SK-N-SH (cell line): ENCODE measurements around the gene FAP. TPM values are rescaled to one million over a fixed set of nuclear protein-coding genes. Genes with fewer than 3 reads are reported as not detected.

ENCODE experiments used
- CTCF ChIA-PET: fragments of 300-600, 350-600 bp; formaldehyde crosslinking; extraction: SDS; loops from one replicate; lab custom pipeline; 2021; lab: Yijun Ruan, JAX
- POLR2A ChIA-PET: fragments of 350-600 bp; sonication (Branson Sonifier 250); formaldehyde crosslinking; extraction: SDS; loops from one replicate; lab custom pipeline; 2020; ENCODE audit warnings: antibody characterized with exemption, inconsistent platforms; lab: Yijun Ruan, JAX
- DNase-seq: peaks from one replicate; pipeline ENCODE4 v3.0.0; 2012
- H2AFZ ChIP-seq: fragments of 200-600 bp; sonication (generic); 2 replicates; pipeline ENCODE4 v1.8.1; 2016; ENCODE audit warnings: antibody characterized with exemption, mild to moderate bottlenecking, low read depth
- H3F3A ChIP-seq: fragments of 200-600 bp; sonication (generic); replicated peaks from 2 replicates; pipeline ENCODE3; 2016; ENCODE audit warnings: antibody characterized with exemption, mild to moderate bottlenecking; ENCODE audit not compliant: insufficient read depth
- H3K27ac ChIP-seq, 2 experiments: fragments of 200-500 bp in 1 of 2; fragments of 200-600 bp in 1 of 2; sonication (Bioruptor generic) in 1 of 2; sonication (generic), shearing (Covaris generic) in 1 of 2; 2 replicates each; pipeline versions ENCODE4 v1.5.1 to v1.6.1; 2014 to 2016; ENCODE audit warnings: low read depth in 2 of 2, inconsistent platforms in 1 of 2, low read length in 1 of 2, mild to moderate bottlenecking in 1 of 2, mixed read lengths in 1 of 2
- H3K27me3 ChIP-seq: fragments of 200-600 bp; sonication (generic), shearing (Covaris generic); 2 replicates; pipeline ENCODE4 v1.6.1; 2016; ENCODE audit warnings: mixed run types; ENCODE audit not compliant: insufficient read depth
- H3K36me3 ChIP-seq, 2 experiments: fragments of 200-500 bp in 1 of 2; fragments of 200-600 bp in 1 of 2; sonication (Bioruptor generic) in 1 of 2; sonication (generic) in 1 of 2; replicated peaks in 1 of 2; 2 replicates each; pipeline versions ENCODE3 to v1.5.1; 2014 to 2016; ENCODE audit warnings: low read length in 1 of 2, mild to moderate bottlenecking in 1 of 2; ENCODE audit not compliant: insufficient read depth in 2 of 2, control insufficient read depth in 1 of 2
- H3K4me1 ChIP-seq, 2 experiments: fragments of 200-500 bp in 1 of 2; fragments of 200-600 bp in 1 of 2; sonication (Bioruptor generic) in 1 of 2; sonication (generic), shearing (Covaris generic) in 1 of 2; 2 replicates each; pipeline versions ENCODE4 v1.5.1 to v1.6.1; 2014 to 2016; ENCODE audit warnings: low read depth in 1 of 2, low read length in 1 of 2, mixed run types in 1 of 2; ENCODE audit not compliant: insufficient read depth in 2 of 2, control insufficient read depth in 1 of 2
- H3K4me2 ChIP-seq: fragments of 200-600 bp; sonication (generic), shearing (Covaris generic); 2 replicates; pipeline ENCODE4 v1.6.1; 2017; ENCODE audit warnings: mixed run types
- H3K4me3 ChIP-seq, 2 experiments: fragments of 200-500 bp in 1 of 2; fragments of 200-600 bp in 1 of 2; sonication (Bioruptor generic) in 1 of 2; sonication (generic), shearing (Covaris generic) in 1 of 2; 2 replicates each; pipeline versions ENCODE4 v1.5.1 to v1.8.1; 2014 to 2016; ENCODE audit warnings: low read depth in 2 of 2, inconsistent platforms in 1 of 2, low read length in 1 of 2, mild to moderate bottlenecking in 1 of 2, mixed read lengths in 1 of 2, moderate library complexity in 1 of 2
- H3K79me2 ChIP-seq: fragments of 200-600 bp; sonication (generic); 2 replicates; pipeline ENCODE4 v1.8.1; 2017; ENCODE audit warnings: mild to moderate bottlenecking; ENCODE audit not compliant: insufficient read depth
- H3K9ac ChIP-seq: fragments of 200-600 bp; sonication (generic); 2 replicates; pipeline ENCODE4 v1.6.1; 2017; ENCODE audit warnings: mixed run types
- H3K9me2 ChIP-seq: fragments of 200-600 bp; sonication (generic); 2 replicates; pipeline ENCODE4 v1.6.1; 2017; ENCODE audit warnings: mixed run types
- H3K9me3 ChIP-seq: fragments of 200-600 bp; sonication (generic); 2 replicates; pipeline ENCODE4 v1.6.1; 2017; ENCODE audit warnings: mixed run types, mild to moderate bottlenecking, moderate library complexity
- H4K20me1 ChIP-seq: fragments of 200-600 bp; sonication (generic); 2 replicates; pipeline ENCODE4 v1.6.1; 2017; ENCODE audit warnings: mild to moderate bottlenecking, mixed run types; ENCODE audit not compliant: insufficient read depth
- CTCF ChIP-seq: fragments of 200-600 bp; sonication (generic); IDR thresholded peaks from 2 replicates; pipeline ENCODE4 v1.6.1; 2017; ENCODE audit warnings: antibody characterized with exemption, mild to moderate bottlenecking, moderate library complexity
- ELF1 ChIP-seq: IDR thresholded peaks from 2 replicates; pipeline ENCODE4 v1.4.0; 2012
- FOXJ3 ChIP-seq: sonication (generic); formaldehyde crosslinking; IDR thresholded peaks from 2 replicates; pipeline ENCODE4 v1.5.1; 2020; ENCODE audit warnings: mild to moderate bottlenecking, missing genetic modification reagents
- GABPA ChIP-seq: IDR thresholded peaks from 2 replicates; pipeline ENCODE4 v1.4.0; 2012; ENCODE audit warnings: low read depth, mild to moderate bottlenecking
- IRF3 ChIP-seq: fragments of 150-350 bp; IDR thresholded peaks from 2 replicates; pipeline ENCODE4 v1.6.1; 2016; ENCODE audit warnings: mild to moderate bottlenecking, low read depth, low read length
- MXI1 ChIP-seq: IDR thresholded peaks from 2 replicates; pipeline ENCODE4 v1.6.1; 2012; ENCODE audit warnings: mild to moderate bottlenecking, low read depth, low read length, improper control_type of control experiment
- NFIC ChIP-seq: IDR thresholded peaks from 2 replicates; pipeline ENCODE4 v1.4.0; 2012; ENCODE audit warnings: borderline replicate concordance
- RAD21 ChIP-seq: IDR thresholded peaks from 2 replicates; pipeline ENCODE4 v1.6.1; 2012; ENCODE audit warnings: mild to moderate bottlenecking, low read length
- REST ChIP-seq: IDR thresholded peaks from 2 replicates; pipeline ENCODE4 v1.6.1; 2012; ENCODE audit warnings: mild to moderate bottlenecking, low read depth, low read length, moderate library complexity
- RXRA ChIP-seq: IDR thresholded peaks from 2 replicates; pipeline ENCODE4 v1.4.0; 2012; ENCODE audit warnings: low read depth, mild to moderate bottlenecking, borderline replicate concordance
- SIN3A ChIP-seq: IDR thresholded peaks from 2 replicates; pipeline ENCODE4 v1.6.1; 2012; ENCODE audit warnings: low read depth, mild to moderate bottlenecking, low read length, moderate library complexity, borderline replicate concordance
- SMC3 ChIP-seq: IDR thresholded peaks from 2 replicates; pipeline ENCODE4 v1.6.1; 2012; ENCODE audit warnings: low read depth, low read length, improper control_type of control experiment
- TEAD4 ChIP-seq: IDR thresholded peaks from 2 replicates; pipeline ENCODE4 v1.4.0; 2012; ENCODE audit warnings: mild to moderate bottlenecking, borderline replicate concordance; ENCODE audit not compliant: insufficient read depth
- USF1 ChIP-seq: IDR thresholded peaks from 2 replicates; pipeline ENCODE4 v1.4.0; 2012; ENCODE audit warnings: low read depth, borderline replicate concordance
- USF2 ChIP-seq: fragments of 150-350 bp; IDR thresholded peaks from 2 replicates; pipeline ENCODE4 v1.6.1; 2017; ENCODE audit warnings: antibody characterized with exemption, low read length, low read depth, borderline replicate concordance
- WGBS: methylation state at CpG from one replicate; pipeline ENCODE4 v1.1.6; 2017; ENCODE audit warnings: low lambda C conversion rate; 5-methylcytosine and 5-hydroxymethylcytosine counted together
- polyA plus RNA-seq, 3 experiments: library from polyadenylated mRNA; depleted of rRNA; stranded (reverse); fragments of >200 nt; gene quantifications; 2 replicates each; pipeline ENCODE4 v1.2.3, GENCODE V29; 2012

The FAP gene
- polyA plus RNA-seq, 1 of the 3 experiments (the other 2 are of a cell fraction) = 36.9 TPM

GRCh38 chr2:162184359-162184758 is 58.9 kb downstream of the FAP start:
- CTCF ChIA-PET = interaction anchor here (3.6 kb wide), 1 partner anchor 31 kb away, joined by 10 read pairs; no protein-coding TSS in a partner anchor
- Histone ChIP-seq H4K20me1 (no peaks in the 10 kb centered on the region), H3K27me3 (no peaks in the 10 kb centered on the region), H3K4me2 (no peak overlapping the region), H3F3A (peaks cover under 1% of the 10 kb centered on the region), H3K9ac (no peak overlapping the region), H3K27ac (no peak overlapping the region), H3K79me2 (no peaks in the 10 kb centered on the region)
- POLR2A ChIA-PET = no interaction called here
- 92% methylated on average over 6 of the region's 6 CpGs for WGBS
- TF ChIP-seq SIN3A (no peak), REST (no peak)
- TF ChIP-seq, all 33 proteins: peak for 0
- Histone ChIP-seq H3K9me2 (no peaks in the 10 kb centered on the region), H3K9me3 (no peaks in the 10 kb centered on the region), H2AFZ (no peak overlapping the region), H3K36me3 (peaks cover 51 to 88% of the 10 kb centered on the region in 2 experiments), H3K4me1 (no peaks in the 10 kb centered on the region), H3K4me3 (no peak overlapping the region)
- no peak for DNase-seq

GRCh38 chr2:162182395-162182794 is 60.9 kb downstream of the FAP start:
- H3K9ac ChIP-seq = no peak overlapping the region

More at GRCh38 chr2:162182395-162182794, 60.9 kb downstream of the FAP start:
- no peaks in the 10 kb centered on the region for H3F3A ChIP-seq
- no peak overlapping the region for H3K4me2 ChIP-seq
- TF ChIP-seq USF1 (no peak), NFIC (no peak), TEAD4 (no peak), RXRA (no peak), ELF1 (no peak), USF2 (no peak), SMC3 (no peak), RAD21 (no peak), GABPA (no peak), IRF3 (no peak), FOXJ3 (CRISPR knock-in tag) (no peak), MXI1 (no peak), CTCF (no peak)
- no peak overlapping the region for H3K27ac ChIP-seq
- no peak overlapping the region for H3K4me3 ChIP-seq
- no peaks in the 10 kb centered on the region for H4K20me1 ChIP-seq
- POLR2A ChIA-PET = no interaction called here
- H3K27me3 ChIP-seq = no peaks in the 10 kb centered on the region
- no peaks in the 10 kb centered on the region for H3K9me2 ChIP-seq
- CTCF ChIA-PET = no interaction called here
- no peaks in the 10 kb centered on the region for H3K4me1 ChIP-seq
- DNase-seq = no peak
- H3K79me2 ChIP-seq = no peaks in the 10 kb centered on the region
- WGBS = 85% methylated on average over 2 of the region's 2 CpGs
- H3K36me3 ChIP-seq = peaks cover 38 to 80% of the 10 kb centered on the region in 2 experiments
- no peak overlapping the region for H2AFZ ChIP-seq
- no peaks in the 10 kb centered on the region for H3K9me3 ChIP-seq
